Keratinocyte (primary cell): ENCODE results near the gene KRTAP4-3. TPM values are rescaled to one million over a fixed set of nuclear protein-coding genes. Genes with fewer than 3 reads are reported as not detected.

Experiments
- DNase-seq: peaks from one replicate; pipeline ENCODE4 v3.0.0-alpha.2; 2011; ENCODE audit warnings: low read depth, missing footprints, low spot score
- FAIRE-seq: peaks from 2 replicates; lab custom pipeline; 2011; peaks lifted over from hg19 to GRCh38; lab: Jason Lieb, UNC
- H2AFZ ChIP-seq: 2 replicates; pipeline ENCODE4 v1.6.0; 2012; ENCODE audit warnings: low read length, control low read depth, inconsistent platforms; ENCODE audit not compliant: control insufficient read depth
- H3K27ac ChIP-seq: 2 replicates; pipeline ENCODE4 v1.5.1; 2011; ENCODE audit warnings: low read length; ENCODE audit not compliant: control insufficient read depth, insufficient read depth
- H3K27me3 ChIP-seq: 3 replicates; pipeline ENCODE4 v1.6.0; 2011; ENCODE audit warnings: low read length; ENCODE audit not compliant: control insufficient read depth, insufficient read depth; ENCODE audit errors: extremely low read depth
- H3K36me3 ChIP-seq, 2 experiments: 2 replicates in 1 of 2; 3 replicates in 1 of 2; pipeline ENCODE4 v1.5.1; 2011; ENCODE audit warnings: low read length in 2 of 2, mild to moderate bottlenecking in 1 of 2; ENCODE audit not compliant: control insufficient read depth in 2 of 2, insufficient read depth in 2 of 2; ENCODE audit errors: extremely low read depth in 1 of 2
- H3K4me1 ChIP-seq: 3 replicates; pipeline ENCODE4 v1.5.1; 2011; ENCODE audit warnings: low read length; ENCODE audit not compliant: control insufficient read depth, insufficient read depth; ENCODE audit errors: extremely low read depth
- H3K4me2 ChIP-seq: 3 replicates; pipeline ENCODE4 v1.6.0; 2011; ENCODE audit warnings: low read depth, low read length; ENCODE audit not compliant: control insufficient read depth, insufficient read depth; ENCODE audit errors: extremely low read depth
- H3K4me3 ChIP-seq, 3 experiments: fragments of 200-600 bp in 1 of 3; sonication (generic) in 1 of 3; 2 replicates in 2 of 3; 3 replicates in 1 of 3; pipeline ENCODE4 v1.5.1; 2011 to 2016; ENCODE audit warnings: low read length in 3 of 3, mild to moderate bottlenecking in 3 of 3, control low read depth in 2 of 3, inconsistent platforms in 1 of 3, low read depth in 1 of 3, mixed read lengths in 1 of 3, mixed run types in 1 of 3, moderate library complexity in 1 of 3; ENCODE audit not compliant: control insufficient read depth in 2 of 3, insufficient read depth in 2 of 3; ENCODE audit errors: extremely low read depth in 1 of 3
- H3K79me2 ChIP-seq: 2 replicates; pipeline ENCODE4 v1.6.0; 2012; ENCODE audit warnings: low read length; ENCODE audit not compliant: control insufficient read depth, insufficient read depth
- H3K9ac ChIP-seq: 3 replicates; pipeline ENCODE4 v1.6.0; 2011; ENCODE audit warnings: low read length; ENCODE audit not compliant: control insufficient read depth, insufficient read depth; ENCODE audit errors: extremely low read depth
- H3K9me1 ChIP-seq: 3 replicates; pipeline ENCODE4 v1.6.0; 2011; ENCODE audit warnings: low read length; ENCODE audit not compliant: control insufficient read depth, insufficient read depth; ENCODE audit errors: extremely low read depth
- H3K9me3 ChIP-seq: 2 replicates; pipeline ENCODE4 v1.5.1; 2012; ENCODE audit warnings: low read depth, low read length; ENCODE audit not compliant: control insufficient read depth
- H4K20me1 ChIP-seq: 3 replicates; pipeline ENCODE4 v1.6.0; 2011; ENCODE audit warnings: low read length; ENCODE audit not compliant: control insufficient read depth, insufficient read depth; ENCODE audit errors: extremely low read depth
- CTCF ChIP-seq, 3 experiments: IDR thresholded peaks in 1 of 3; conservative IDR thresholded peaks in 1 of 3; optimal IDR thresholded peaks in 1 of 3; 2 replicates in 2 of 3; 3 replicates in 1 of 3; pipeline versions ENCODE3 to v1.5.1; 2011; ENCODE audit warnings: low read length in 3 of 3, mild to moderate bottlenecking in 3 of 3, moderate library complexity in 2 of 3, control low read depth in 1 of 3, inconsistent platforms in 1 of 3; ENCODE audit not compliant: insufficient read depth in 2 of 3; ENCODE audit errors: extremely low read depth in 1 of 3
- EZH2 ChIP-seq: IDR thresholded peaks from one replicate; pipeline ENCODE4 v1.6.1; 2012; ENCODE audit warnings: inconsistent platforms, mild to moderate bottlenecking, low read length, moderate library complexity
- dilution Hi-C: fragments of 300-500 bp; cut with MboI; formaldehyde crosslinking; loops from one replicate; pipeline ENCODE4 v1.7.0; 2020; ENCODE audit warnings: low sequenced_read_pairs; ENCODE audit not compliant: extremely low pct_ligation_motif_present
- polyA plus RNA-seq, 5 experiments: library from polyadenylated mRNA; depleted of rRNA in 3 of 5; stranded (reverse) in 3 of 5; stranded (forward) in 1 of 5; unstranded in 1 of 5; fragments of >200 nt; gene quantifications; 1 replicate in 1 of 5; 2 replicates in 3 of 5; 3 replicates in 1 of 5; pipeline versions ENCODE4 v1.2.1 to v1.2.3, GENCODE V29; 2011 to 2012; ENCODE audit warnings: missing spikeins in 2 of 5, low read depth in 1 of 5, low replicate concordance in 1 of 5

The KRTAP4-3 gene
- polyA plus RNA-seq, 1 donor (not counting 4 experiments of a cell fraction or from before 2014, with no cell fraction given), result not detected

GRCh38 chr17:41185001-41185400, 17.0 kb upstream of the KRTAP4-3 start:
- Histone ChIP-seq H4K20me1 (no peaks in the 10 kb centered on the region), H3K9me3 (no peaks in the 10 kb centered on the region), H3K4me1 (no peaks in the 10 kb centered on the region), H3K9ac (no peak overlapping the region), H3K27me3 (no peaks in the 10 kb centered on the region), H3K4me3 (no peak overlapping the region), H3K4me2 (no peak overlapping the region), H2AFZ (no peak overlapping the region), H3K79me2 (no peaks in the 10 kb centered on the region), H3K27ac (no peak overlapping the region), H3K9me1 (no peaks in the 10 kb centered on the region), H3K36me3 (no peaks in the 10 kb centered on the region)
- no peak for FAIRE-seq
- TF ChIP-seq CTCF (optimal IDR thresholded peaks at IDR 0.05 in 1 of 3, IDR thresholded peaks at IDR 0.05 in 1 of 3, conservative IDR thresholded peaks at IDR 0.05 in 1 of 3; ENCODE audit: extremely low read depth in 1 of 3, insufficient read depth in 2 of 3, low read length in 3 of 3) (no peak), EZH2 (no peak)
- dilution Hi-C loops, result no loop called here
- DNase-seq, result no peak

GRCh38 chr17:41184480-41184961, 16.5 kb upstream of the KRTAP4-3 start, which contains the start of gene KRTAP4-1:
Gene KRTAP4-1 (minus strand): TSS chr17:41184911. CDS start chr17:41184854, 57 bp downstream.
- no peak for FAIRE-seq
- no peak within 1 kb of the TSS for H3K4me2 ChIP-seq
- no peak within 1 kb of the TSS for H2AFZ ChIP-seq
- H3K27me3 ChIP-seq, result no peaks in the 10 kb centered on the region
- TF ChIP-seq CTCF (optimal IDR thresholded peaks at IDR 0.05 in 1 of 3, IDR thresholded peaks at IDR 0.05 in 1 of 3, conservative IDR thresholded peaks at IDR 0.05 in 1 of 3; ENCODE audit: extremely low read depth in 1 of 3, insufficient read depth in 2 of 3, low read length in 3 of 3) (no peak), EZH2 (no peak)
- H3K79me2 ChIP-seq, result no peaks in the 10 kb centered on the region
- no peak for DNase-seq
- H3K9ac ChIP-seq, result no peak within 1 kb of the TSS
- no peaks in the 10 kb centered on the region for H3K4me1 ChIP-seq
- H3K27ac ChIP-seq, result no peak within 1 kb of the TSS
- H3K9me1 ChIP-seq, result no peaks in the 10 kb centered on the region
- dilution Hi-C loops, result no loop called here
- H3K36me3 ChIP-seq, result no peaks in the 10 kb centered on the region
- no peak within 1 kb of the TSS for H3K4me3 ChIP-seq
- H3K9me3 ChIP-seq, result no peaks in the 10 kb centered on the region
- H4K20me1 ChIP-seq, result no peaks in the 10 kb centered on the region
